GM18505 (cell line): Measurements from ENCODE around the gene ST6GALNAC6.

Experiments
- ATAC-seq: cut with Tn5 transposase; IDR thresholded peaks from one replicate; pipeline ENCODE4 v1.9.1; 2021; ENCODE audit not compliant: unreplicated experiment
- POLR2A ChIP-seq: IDR thresholded peaks from 4 replicates; pipeline ENCODE4 v1.6.1; 2011; ENCODE audit warnings: borderline replicate concordance; ENCODE audit not compliant: insufficient read depth, insufficient read length; ENCODE audit errors: extremely low read depth

The ST6GALNAC6 gene

DNA sequence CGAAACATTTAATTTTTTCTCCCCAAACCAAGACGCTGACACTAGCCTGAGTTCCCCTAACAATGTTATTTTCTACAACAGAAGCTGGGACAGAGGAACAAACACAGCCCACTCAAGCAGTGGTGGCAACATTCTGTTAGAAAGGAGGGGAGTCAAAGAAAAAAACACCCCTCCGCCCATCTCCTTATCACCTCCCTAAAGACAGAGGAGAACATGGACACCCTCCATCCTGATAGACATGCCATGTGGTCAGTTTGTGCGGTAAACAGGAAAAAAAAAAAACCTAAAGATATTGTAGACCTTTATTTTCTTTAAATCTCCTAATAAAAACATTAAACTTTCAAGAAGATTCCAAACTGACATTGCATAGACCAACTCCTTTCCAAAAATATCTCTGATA lies 41.2 kb upstream of the ST6GALNAC6 start:
- no peak for TF ChIP-seq POLR2A
- no peak for ATAC-seq

- TF ChIP-seq POLR2A, result no peak
- ATAC-seq, result no peak
Measured at GRCh38 chr9:127938298-127938690, 38.9 kb upstream of the ST6GALNAC6 start.

DNA sequence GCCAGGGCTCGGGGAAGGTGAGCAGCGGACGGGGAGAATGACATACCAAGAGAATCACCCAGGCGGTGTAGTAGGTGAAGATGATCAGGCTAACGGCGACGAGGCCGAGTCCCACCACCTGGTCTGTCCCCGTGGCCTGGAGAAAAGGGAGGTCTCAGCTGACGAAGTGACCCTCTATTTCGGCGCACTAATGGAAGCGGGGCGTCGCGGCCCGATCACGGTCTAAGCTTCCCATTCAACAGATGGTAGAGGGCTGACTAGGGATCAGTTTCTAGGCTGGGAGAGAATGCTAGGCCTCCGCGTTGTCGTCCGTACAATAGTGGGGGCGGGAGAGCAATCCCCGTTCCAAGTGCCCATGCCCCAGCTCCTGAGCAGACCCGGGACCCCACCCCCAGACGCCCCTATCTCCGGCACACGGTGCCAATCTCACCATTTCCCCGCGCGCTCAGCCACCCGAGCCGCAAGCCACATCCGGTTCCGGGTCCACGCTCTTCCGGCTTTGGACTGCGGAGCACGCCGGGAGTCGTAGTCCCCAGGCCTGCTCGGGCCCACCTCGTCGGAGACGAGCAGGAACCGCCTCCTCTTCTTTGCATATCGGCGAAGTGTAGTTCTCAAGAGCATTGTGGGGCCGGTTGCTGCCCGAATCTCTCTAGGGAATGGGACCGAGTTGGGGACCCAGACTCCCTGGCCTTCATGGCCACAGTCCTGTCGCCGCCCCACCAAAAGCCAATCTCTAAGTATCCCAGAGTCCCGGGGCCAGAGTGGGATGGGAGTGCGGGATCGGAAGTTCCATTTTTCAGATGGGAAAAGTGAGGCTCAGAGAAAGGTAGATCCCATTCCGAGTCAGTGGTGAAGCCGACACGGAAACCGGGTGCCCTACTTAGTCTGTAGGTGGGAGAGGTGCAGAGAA lies 38.2 kb upstream of the ST6GALNAC6 start, which contains the start of gene DPM2:
TSS of gene DPM2 (minus strand) at position 467 of the 910 bp plus-strand sequence. CDS start at position 433, 34 bp downstream.
- ATAC-seq, result peak; percentile 86
- peak; percentile 84 for TF ChIP-seq POLR2A

DNA sequence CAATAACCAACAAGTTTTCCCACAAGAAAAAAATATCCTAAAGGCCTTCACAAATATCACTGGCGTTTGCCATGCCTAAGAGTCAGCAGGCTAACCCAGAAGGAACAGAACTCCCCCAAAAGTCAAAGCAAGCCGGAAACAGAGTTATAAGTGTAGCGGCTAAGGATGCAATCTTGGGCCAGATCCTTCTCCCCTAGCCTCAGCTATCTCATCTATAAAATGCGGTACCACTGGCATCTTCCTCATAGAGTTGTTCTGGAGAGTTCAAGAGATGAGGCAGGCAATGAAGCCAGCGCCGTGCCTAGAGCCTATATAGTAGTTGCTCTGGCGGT lies 37.6 kb upstream of the ST6GALNAC6 start:
- no peak for ATAC-seq
- no peak for TF ChIP-seq POLR2A

DNA sequence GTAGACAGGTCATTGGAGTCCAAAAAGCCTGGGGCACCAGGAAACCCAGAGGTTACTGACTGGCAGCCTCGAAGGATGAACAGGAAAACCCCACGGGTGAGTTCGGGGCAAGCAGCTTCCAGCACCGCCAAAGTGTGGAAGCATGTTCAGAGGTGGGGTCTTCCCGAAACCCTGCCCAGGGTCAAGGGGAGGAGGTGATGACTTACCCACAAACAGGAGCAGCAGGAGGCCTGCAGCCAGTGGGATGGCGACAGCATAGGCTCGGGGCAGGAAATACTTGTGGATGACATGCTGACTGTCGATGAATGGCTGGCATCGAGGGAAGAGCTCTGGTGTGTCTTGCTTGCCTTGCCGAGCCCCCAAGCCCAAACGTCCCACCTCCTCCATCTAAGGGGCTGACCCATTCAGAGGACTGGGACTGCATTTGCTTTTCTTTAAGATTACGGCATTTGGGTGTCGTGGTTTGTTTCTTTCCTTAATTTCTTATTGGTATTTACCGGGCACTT lies 37.0 kb upstream of the ST6GALNAC6 start:
- no peak for ATAC-seq
- no peak for TF ChIP-seq POLR2A

DNA sequence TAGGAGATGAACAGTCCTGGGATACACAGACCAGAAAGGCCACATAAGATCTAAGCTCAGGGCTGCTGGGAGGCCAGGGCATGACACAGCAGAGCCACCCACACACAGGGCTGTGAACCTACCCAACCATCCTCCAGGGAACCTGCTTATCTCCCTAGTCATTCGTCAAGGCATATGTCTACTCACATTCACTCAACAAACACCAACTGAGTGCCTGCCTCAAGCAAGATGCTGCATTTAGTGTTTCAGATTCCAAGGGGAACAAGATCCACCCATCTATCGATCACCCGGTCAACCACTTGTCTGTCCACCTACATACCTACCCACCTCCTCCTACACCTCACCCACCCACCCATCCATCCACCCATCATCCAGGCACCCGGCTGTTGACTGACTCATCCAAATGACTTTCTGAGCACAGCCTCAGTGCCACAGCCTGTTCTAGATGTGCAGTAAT lies 36.4 kb upstream of the ST6GALNAC6 start:
- no peak for ATAC-seq
- no peak for TF ChIP-seq POLR2A

GRCh38 chr9:127934986-127935385 lies 35.6 kb upstream of the ST6GALNAC6 start:
- TF ChIP-seq POLR2A, result no peak
- no peak for ATAC-seq

- no peak for TF ChIP-seq POLR2A
- ATAC-seq, result no peak
Measured at GRCh38 chr9:127934248-127934647, 34.8 kb upstream of the ST6GALNAC6 start.

GRCh38 chr9:127931092-127931881 lies 31.9 kb upstream of the ST6GALNAC6 start:
- TF ChIP-seq POLR2A, result no peak
- peak; percentile 17 for ATAC-seq

DNA sequence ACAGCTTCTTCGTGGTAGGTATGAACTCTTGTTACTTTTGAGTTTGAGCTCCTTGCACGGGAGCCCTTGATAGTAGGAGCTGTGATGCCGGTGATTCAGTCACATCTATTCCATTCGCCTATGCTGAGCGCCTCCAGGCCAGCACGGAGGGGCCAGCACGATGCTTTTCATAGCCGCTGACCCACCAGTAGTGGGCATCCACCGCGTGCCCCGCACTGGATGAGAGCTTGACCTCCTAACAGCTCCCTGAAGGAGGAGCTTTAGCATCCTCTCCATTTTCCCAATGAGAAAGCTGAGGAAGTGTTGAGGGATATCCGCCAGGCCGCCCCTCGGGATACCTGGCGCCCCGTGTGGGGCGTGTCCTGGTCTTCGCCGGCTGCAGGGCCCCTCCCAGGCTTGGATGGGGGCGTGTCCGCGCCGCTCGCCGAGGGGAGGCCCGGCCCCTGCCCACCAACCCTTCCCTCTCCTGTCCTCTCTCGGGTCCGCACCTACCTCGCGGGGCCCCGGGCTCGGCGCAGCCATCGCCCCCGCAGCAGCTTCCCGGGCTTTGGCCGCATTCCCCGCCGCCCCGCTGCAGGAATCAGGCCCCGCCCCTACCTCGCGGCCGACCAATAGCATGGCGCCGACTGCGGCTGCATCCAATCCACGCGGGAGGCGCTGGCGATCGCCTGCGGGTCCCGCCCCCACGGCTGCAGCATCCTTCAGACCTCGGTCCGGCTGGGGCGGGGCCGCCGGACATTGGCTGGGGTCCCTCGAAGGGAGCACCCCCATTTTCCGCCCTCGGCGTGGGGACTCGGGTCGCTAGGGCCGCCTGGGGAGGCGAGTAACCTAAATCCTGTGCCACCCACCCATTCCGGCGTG lies 31.1 kb upstream of the ST6GALNAC6 start, which contains the start of gene PIP5KL1:
TSS of gene PIP5KL1 (minus strand) at position 547 of the 861 bp plus-strand sequence. CDS start at position 522, 25 bp downstream.
- TF ChIP-seq POLR2A, result no peak
- peak; percentile 65 for ATAC-seq

DNA sequence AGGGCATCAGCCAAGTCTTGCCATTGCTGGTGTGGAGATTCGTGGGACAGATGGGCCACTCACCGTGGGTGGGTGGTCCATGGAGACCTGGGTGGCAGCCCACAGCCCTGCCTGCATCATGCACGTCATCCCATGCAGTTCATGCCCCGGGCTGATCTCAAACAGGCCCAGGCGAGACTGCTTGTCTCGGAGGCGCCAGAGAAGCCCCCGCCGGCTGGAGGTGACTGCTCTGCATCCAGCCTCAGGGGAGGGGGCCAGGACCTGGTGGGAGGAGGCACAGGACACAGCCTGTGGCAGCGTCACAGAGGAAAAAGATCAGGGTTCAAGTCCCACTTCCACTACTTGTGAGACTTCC lies 30.2 kb upstream of the ST6GALNAC6 start:
- ATAC-seq, result no peak
- no peak for TF ChIP-seq POLR2A
